ENCODE results near the gene LARP4. TPM values are rescaled to one million over a fixed set of nuclear protein-coding genes. Genes with fewer than 3 reads are reported as not detected.

LARP4 gene
- total and polyA plus RNA-seq, 2 experiments from 2014 or later, result 59.1 to 88.8 TPM

DNA sequence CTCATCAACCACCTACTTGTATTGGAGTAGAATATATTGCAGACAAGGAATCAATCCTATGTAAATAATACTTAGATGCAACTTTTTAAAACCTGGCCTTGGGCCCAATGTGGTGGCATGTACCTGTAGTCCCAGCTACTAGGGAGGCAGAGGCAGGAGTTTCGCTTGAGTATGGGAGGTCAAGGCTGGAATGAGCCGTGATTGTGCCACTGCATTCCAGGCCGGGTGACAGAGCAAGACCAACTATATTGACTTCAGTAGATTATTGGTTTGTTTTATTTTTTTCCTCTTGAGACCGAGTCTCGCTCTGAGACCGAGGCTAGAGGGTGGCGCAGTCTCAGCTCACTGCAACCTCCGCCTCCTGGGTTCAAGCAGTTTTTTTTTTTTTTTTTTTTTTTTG, 3.6 kb downstream of the LARP4 start:
- TF ChIP-seq, protein P1, sequence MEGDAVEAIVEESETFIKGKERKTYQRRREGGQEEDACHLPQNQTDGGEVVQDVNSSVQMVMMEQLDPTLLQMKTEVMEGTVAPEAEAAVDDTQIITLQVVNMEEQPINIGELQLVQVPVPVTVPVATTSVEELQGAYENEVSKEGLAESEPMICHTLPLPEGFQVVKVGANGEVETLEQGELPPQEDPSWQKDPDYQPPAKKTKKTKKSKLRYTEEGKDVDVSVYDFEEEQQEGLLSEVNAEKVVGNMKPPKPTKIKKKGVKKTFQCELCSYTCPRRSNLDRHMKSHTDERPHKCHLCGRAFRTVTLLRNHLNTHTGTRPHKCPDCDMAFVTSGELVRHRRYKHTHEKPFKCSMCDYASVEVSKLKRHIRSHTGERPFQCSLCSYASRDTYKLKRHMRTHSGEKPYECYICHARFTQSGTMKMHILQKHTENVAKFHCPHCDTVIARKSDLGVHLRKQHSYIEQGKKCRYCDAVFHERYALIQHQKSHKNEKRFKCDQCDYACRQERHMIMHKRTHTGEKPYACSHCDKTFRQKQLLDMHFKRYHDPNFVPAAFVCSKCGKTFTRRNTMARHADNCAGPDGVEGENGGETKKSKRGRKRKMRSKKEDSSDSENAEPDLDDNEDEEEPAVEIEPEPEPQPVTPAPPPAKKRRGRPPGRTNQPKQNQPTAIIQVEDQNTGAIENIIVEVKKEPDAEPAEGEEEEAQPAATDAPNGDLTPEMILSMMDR (conservative IDR thresholded peaks at IDR 0.05; ENCODE audit: low read depth in 2 of 2), result no peak
- TF ChIP-seq EZH2 (IDR thresholded peaks at IDR 0.05; ENCODE audit: low read depth, unreplicated experiment) (no peak), JUNB (IDR thresholded peaks at IDR 0.05; ENCODE audit: unreplicated experiment) (no peak), POLR2AphosphoS5 (IDR thresholded peaks at IDR 0.05; ENCODE audit: low read depth) (no peak), STAT1 (IDR thresholded peaks at IDR 0.05; ENCODE audit: unreplicated experiment) (no peak), ZNF114 (CRISPR knock-in tag; IDR thresholded peaks at IDR 0.05) (no peak), ZNF331 (CRISPR knock-in tag; IDR thresholded peaks at IDR 0.05; ENCODE audit: low read depth) (no peak), EZH2phosphoT487 (IDR thresholded peaks at IDR 0.05; ENCODE audit: unreplicated experiment) (no peak), NANOG (IDR thresholded peaks at IDR 0.05; ENCODE audit: borderline replicate concordance) (no peak), CREB1 (CRISPR knock-in tag; IDR thresholded peaks at IDR 0.05; ENCODE audit: low read depth) (no peak)
- TF ChIP-seq, protein P2, sequence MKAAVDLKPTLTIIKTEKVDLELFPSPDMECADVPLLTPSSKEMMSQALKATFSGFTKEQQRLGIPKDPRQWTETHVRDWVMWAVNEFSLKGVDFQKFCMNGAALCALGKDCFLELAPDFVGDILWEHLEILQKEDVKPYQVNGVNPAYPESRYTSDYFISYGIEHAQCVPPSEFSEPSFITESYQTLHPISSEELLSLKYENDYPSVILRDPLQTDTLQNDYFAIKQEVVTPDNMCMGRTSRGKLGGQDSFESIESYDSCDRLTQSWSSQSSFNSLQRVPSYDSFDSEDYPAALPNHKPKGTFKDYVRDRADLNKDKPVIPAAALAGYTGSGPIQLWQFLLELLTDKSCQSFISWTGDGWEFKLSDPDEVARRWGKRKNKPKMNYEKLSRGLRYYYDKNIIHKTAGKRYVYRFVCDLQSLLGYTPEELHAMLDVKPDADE (IDR thresholded peaks at IDR 0.05), result no peak
- TF ChIP-seq, protein P3, sequence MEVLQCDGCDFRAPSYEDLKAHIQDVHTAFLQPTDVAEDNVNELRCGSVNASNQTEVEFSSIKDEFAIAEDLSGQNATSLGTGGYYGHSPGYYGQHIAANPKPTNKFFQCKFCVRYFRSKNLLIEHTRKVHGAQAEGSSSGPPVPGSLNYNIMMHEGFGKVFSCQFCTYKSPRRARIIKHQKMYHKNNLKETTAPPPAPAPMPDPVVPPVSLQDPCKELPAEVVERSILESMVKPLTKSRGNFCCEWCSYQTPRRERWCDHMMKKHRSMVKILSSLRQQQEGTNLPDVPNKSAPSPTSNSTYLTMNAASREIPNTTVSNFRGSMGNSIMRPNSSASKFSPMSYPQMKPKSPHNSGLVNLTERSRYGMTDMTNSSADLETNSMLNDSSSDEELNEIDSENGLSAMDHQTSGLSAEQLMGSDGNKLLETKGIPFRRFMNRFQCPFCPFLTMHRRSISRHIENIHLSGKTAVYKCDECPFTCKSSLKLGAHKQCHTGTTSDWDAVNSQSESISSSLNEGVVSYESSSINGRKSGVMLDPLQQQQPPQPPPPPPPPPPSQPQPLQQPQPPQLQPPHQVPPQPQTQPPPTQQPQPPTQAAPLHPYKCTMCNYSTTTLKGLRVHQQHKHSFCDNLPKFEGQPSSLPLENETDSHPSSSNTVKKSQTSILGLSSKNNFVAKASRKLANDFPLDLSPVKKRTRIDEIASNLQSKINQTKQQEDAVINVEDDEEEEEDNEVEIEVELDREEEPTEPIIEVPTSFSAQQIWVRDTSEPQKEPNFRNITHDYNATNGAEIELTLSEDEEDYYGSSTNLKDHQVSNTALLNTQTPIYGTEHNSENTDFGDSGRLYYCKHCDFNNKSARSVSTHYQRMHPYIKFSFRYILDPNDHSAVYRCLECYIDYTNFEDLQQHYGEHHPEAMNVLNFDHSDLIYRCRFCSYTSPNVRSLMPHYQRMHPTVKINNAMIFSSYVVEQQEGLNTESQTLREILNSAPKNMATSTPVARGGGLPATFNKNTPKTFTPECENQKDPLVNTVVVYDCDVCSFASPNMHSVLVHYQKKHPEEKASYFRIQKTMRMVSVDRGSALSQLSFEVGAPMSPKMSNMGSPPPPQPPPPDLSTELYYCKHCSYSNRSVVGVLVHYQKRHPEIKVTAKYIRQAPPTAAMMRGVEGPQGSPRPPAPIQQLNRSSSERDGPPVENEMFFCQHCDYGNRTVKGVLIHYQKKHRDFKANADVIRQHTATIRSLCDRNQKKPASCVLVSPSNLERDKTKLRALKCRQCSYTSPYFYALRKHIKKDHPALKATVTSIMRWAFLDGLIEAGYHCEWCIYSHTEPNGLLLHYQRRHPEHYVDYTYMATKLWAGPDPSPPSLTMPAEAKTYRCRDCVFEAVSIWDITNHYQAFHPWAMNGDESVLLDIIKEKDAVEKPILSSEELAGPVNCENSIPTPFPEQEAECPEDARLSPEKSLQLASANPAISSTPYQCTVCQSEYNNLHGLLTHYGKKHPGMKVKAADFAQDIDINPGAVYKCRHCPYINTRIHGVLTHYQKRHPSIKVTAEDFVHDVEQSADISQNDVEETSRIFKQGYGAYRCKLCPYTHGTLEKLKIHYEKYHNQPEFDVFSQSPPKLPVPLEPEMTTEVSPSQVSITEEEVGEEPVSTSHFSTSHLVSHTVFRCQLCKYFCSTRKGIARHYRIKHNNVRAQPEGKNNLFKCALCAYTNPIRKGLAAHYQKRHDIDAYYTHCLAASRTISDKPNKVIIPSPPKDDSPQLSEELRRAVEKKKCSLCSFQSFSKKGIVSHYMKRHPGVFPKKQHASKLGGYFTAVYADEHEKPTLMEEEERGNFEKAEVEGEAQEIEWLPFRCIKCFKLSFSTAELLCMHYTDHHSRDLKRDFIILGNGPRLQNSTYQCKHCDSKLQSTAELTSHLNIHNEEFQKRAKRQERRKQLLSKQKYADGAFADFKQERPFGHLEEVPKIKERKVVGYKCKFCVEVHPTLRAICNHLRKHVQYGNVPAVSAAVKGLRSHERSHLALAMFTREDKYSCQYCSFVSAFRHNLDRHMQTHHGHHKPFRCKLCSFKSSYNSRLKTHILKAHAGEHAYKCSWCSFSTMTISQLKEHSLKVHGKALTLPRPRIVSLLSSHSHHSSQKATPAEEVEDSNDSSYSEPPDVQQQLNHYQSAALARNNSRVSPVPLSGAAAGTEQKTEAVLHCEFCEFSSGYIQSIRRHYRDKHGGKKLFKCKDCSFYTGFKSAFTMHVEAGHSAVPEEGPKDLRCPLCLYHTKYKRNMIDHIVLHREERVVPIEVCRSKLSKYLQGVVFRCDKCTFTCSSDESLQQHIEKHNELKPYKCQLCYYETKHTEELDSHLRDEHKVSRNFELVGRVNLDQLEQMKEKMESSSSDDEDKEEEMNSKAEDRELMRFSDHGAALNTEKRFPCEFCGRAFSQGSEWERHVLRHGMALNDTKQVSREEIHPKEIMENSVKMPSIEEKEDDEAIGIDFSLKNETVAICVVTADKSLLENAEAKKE (CRISPR knock-in tag; IDR thresholded peaks at IDR 0.05), result no peak
- TF ChIP-seq, protein P4, sequence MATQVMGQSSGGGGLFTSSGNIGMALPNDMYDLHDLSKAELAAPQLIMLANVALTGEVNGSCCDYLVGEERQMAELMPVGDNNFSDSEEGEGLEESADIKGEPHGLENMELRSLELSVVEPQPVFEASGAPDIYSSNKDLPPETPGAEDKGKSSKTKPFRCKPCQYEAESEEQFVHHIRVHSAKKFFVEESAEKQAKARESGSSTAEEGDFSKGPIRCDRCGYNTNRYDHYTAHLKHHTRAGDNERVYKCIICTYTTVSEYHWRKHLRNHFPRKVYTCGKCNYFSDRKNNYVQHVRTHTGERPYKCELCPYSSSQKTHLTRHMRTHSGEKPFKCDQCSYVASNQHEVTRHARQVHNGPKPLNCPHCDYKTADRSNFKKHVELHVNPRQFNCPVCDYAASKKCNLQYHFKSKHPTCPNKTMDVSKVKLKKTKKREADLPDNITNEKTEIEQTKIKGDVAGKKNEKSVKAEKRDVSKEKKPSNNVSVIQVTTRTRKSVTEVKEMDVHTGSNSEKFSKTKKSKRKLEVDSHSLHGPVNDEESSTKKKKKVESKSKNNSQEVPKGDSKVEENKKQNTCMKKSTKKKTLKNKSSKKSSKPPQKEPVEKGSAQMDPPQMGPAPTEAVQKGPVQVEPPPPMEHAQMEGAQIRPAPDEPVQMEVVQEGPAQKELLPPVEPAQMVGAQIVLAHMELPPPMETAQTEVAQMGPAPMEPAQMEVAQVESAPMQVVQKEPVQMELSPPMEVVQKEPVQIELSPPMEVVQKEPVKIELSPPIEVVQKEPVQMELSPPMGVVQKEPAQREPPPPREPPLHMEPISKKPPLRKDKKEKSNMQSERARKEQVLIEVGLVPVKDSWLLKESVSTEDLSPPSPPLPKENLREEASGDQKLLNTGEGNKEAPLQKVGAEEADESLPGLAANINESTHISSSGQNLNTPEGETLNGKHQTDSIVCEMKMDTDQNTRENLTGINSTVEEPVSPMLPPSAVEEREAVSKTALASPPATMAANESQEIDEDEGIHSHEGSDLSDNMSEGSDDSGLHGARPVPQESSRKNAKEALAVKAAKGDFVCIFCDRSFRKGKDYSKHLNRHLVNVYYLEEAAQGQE (IDR thresholded peaks at IDR 0.05; ENCODE audit: unreplicated experiment), result no peak

More for the DNA sequence above, 3.6 kb downstream of the LARP4 start:
- Mint-ChIP-seq H3K4me3 (no peak overlapping the region), H3K4me1 (peaks cover 11% of the 10 kb centered on the region), H3K36me3 (ENCODE audit: low read depth) (peaks cover 9% of the 10 kb centered on the region; the same call in 2 of the 3 replicates), H3K9me3 (no peaks in the 10 kb centered on the region), H3K27ac (no peak overlapping the region), H3K27me3 (ENCODE audit: insufficient read depth, low read depth, poor library complexity) (peaks cover 9% of the 10 kb centered on the region)
- Histone ChIP-seq H4K20me1 (replicated peaks; ENCODE audit: insufficient read depth) (peaks cover 40% of the 10 kb centered on the region), H3K4me1 (ENCODE audit: insufficient read depth) (peaks cover 11% of the 10 kb centered on the region), H3K4me3 (no peak overlapping the region), H3K27me3 (ENCODE audit: insufficient read depth) (no peaks in the 10 kb centered on the region), H2AFZ (no peak overlapping the region), H3K79me2 (replicated peaks; ENCODE audit: insufficient read depth) (peaks cover 83% of the 10 kb centered on the region), H3K36me3 (ENCODE audit: insufficient read depth) (no peaks in the 10 kb centered on the region), H3K9me2 (ENCODE audit: insufficient read depth) (no peaks in the 10 kb centered on the region), H3F3A (replicated peaks; ENCODE audit: low read depth) (no peaks in the 10 kb centered on the region), H3K4me2 (no peak overlapping the region), H3K27ac (ENCODE audit: low read depth) (no peak overlapping the region)
- ATAC-seq (no peak), DNase-seq (ENCODE audit: low spot score) (no peak)
